Adrenal gland (tissue), 12 donors: ENCODE data around the gene PRM1. TPM values are rescaled to one million over a fixed set of nuclear protein-coding genes. Genes with fewer than 3 reads are reported as not detected.

Experiments
- DNase-seq, 7 donors: peaks; one replicate each; pipeline ENCODE4 v3.0.0-alpha.2; 2019 to 2020
- H3K27ac ChIP-seq, 5 donors: fragments of 200-600 bp; sonication (generic) in 4 of 5; 1 replicate in 3 of 5; 2 replicates in 2 of 5; pipeline versions ENCODE4 v1.5.1 to v1.8.0; 2016 to 2020; ENCODE audit warnings: mild to moderate bottlenecking in 1 of 5
- H3K27me3 ChIP-seq: fragments of 200-600 bp; 2 replicates; pipeline ENCODE4 v1.8.0; 2021
- H3K36me3 ChIP-seq, 2 donors: fragments of 200-600 bp; replicated peaks in 1 of 2; 1 replicate in 1 of 2; 2 replicates in 1 of 2; pipeline versions ENCODE4 v1.5.1 to v1.8.0; 2018 to 2022
- H3K4me1 ChIP-seq, 2 donors: fragments of 200-600 bp; replicated peaks in 1 of 2; 1 replicate in 1 of 2; 2 replicates in 1 of 2; pipeline versions ENCODE4 v1.5.1 to v1.8.0; 2018 to 2021
- H3K4me3 ChIP-seq, 4 donors: fragments of 200-600 bp; sonication (generic) in 3 of 4; one replicate each; pipeline ENCODE4 v1.5.1; 2016 to 2018
- H3K9me3 ChIP-seq, 3 donors: fragments of 200-600 bp; sonication (generic) in 1 of 3; replicated peaks in 1 of 3; 1 replicate in 2 of 3; 2 replicates in 1 of 3; pipeline versions ENCODE4 v1.5.1 to v1.8.0; 2016 to 2021
- POLR2A ChIP-seq, 2 donors: fragments of 450-650 bp; IDR thresholded peaks; one replicate each; pipeline ENCODE4 v1.6.1; 2017; ENCODE audit warnings: antibody characterized with exemption in 2 of 2, mild to moderate bottlenecking in 2 of 2, moderate library complexity in 1 of 2
- WGBS, 4 donors: extraction: QIAGEN DNeasy Blood & Tissue Kit in 2 of 4; methylation state at CpG; one replicate each; pipeline versions ENCODE4 v1.1.5 to v1.1.7; 2013 to 2017; 5-methylcytosine and 5-hydroxymethylcytosine counted together
- intact Hi-C, 2 donors: fragments of 100-400 bp; cut with DNase I; formaldehyde crosslinking; loops; one replicate each; pipeline versions ENCODE4 v1.14.1 to v1.15.0; 2022 to 2023
- polyA plus RNA-seq, 3 donors: library from polyadenylated mRNA; stranded (reverse); fragments of 200-250 nt in 2 of 3; fragments of 350-450 nt in 1 of 3; fragmentation: Illumina TruSeq in 1 of 3; extraction: RNeasy Lipid Tissue Mini Kit (QIAGEN cat#74804) in 1 of 3; gene quantifications; one replicate each; pipeline ENCODE4 v1.2.3, GENCODE V29; 2013 to 2014
- total RNA-seq, 9 donors: library from RNA; depleted of rRNA in 4 of 9; stranded (reverse); fragments of >200 nt in 4 of 9; fragments of 120-200 nt in 1 of 9; fragmentation: NEBNext Ultra II Directional in 1 of 9; extraction: Animal tissue kit (Norgen Biotek cat#: 25700) in 1 of 9; gene quantifications; one replicate each; pipeline versions ENCODE4 v1.1.0 to v1.2.4, GENCODE V29; 2013 to 2023
- TF ChIP-seq, protein P1 (sequence below), 6 experiments: fragments of 450-650 bp in 4 of 6; fragments of 200-600 bp in 2 of 6; sonication (generic) in 1 of 6; IDR thresholded peaks; 1 replicate in 5 of 6; 2 replicates in 1 of 6; pipeline versions ENCODE4 v1.5.1 to v1.8.0; 2016 to 2021; ENCODE audit warnings: antibody characterized with exemption in 6 of 6, mild to moderate bottlenecking in 2 of 6, moderate library complexity in 1 of 6
- donor health status: healthy with polysubstance abuse.
- donor health status: Bipolar disorder and iron deficiency.
- donor health status: DM: yes; HTN: yes; CAD: no.
- donor health status: DM: no; HTN: no; CAD: no.
- donor health status: DM: no; HTN: no; CAD: no.
- donor health status: DM: yes; HTN: yes; CAD: no.

PRM1 gene
- total and polyA plus RNA-seq, 12 donors, result not detected

DNA sequence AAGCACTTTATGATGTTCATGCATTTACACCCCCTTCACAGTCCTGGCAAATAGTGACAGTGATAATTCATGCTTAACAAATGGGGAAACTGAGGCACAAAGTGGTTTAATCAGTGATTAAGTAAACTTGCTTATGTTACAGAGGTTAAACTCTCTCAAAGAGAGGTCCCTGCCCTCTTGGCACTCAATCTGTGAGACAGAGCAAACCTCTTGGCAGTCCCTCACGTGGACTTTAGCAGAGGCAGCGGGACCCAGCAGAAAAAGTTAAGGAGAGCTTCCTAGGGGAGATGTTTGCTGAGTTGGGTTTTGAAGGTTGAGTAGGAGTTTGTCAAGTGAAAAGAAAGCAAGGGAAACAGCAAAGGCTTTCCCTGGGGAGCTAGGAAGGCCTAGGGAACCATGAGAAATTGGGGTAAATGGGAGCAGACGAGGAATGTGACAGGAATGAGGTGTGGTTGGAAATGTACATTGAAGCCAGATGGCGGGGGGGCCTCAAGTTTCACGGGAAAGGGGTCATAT, 35.9 kb downstream of the PRM1 start:
- Histone ChIP-seq H3K4me3 (no peak overlapping the region), H3K4me1 (no peaks in the 10 kb centered on the region), H3K27ac (no peak overlapping the region), H3K27me3 (no peaks in the 10 kb centered on the region), H3K9me3 (no peaks in the 10 kb centered on the region), H3K36me3 (no peaks in the 10 kb centered on the region)
- intact Hi-C loops, result loop anchor here in 1 of 2 donors (10.0 kb wide), 2 partner anchors 50 to 80 kb away; no protein-coding TSS in a partner anchor
- WGBS, 4 donors, result 87 to 93% (median 89%) methylated on average over 5 of the region's 5 CpGs
- TF ChIP-seq, protein P1, sequence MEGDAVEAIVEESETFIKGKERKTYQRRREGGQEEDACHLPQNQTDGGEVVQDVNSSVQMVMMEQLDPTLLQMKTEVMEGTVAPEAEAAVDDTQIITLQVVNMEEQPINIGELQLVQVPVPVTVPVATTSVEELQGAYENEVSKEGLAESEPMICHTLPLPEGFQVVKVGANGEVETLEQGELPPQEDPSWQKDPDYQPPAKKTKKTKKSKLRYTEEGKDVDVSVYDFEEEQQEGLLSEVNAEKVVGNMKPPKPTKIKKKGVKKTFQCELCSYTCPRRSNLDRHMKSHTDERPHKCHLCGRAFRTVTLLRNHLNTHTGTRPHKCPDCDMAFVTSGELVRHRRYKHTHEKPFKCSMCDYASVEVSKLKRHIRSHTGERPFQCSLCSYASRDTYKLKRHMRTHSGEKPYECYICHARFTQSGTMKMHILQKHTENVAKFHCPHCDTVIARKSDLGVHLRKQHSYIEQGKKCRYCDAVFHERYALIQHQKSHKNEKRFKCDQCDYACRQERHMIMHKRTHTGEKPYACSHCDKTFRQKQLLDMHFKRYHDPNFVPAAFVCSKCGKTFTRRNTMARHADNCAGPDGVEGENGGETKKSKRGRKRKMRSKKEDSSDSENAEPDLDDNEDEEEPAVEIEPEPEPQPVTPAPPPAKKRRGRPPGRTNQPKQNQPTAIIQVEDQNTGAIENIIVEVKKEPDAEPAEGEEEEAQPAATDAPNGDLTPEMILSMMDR (IDR thresholded peaks at IDR 0.05), result no peak
- TF ChIP-seq POLR2A (IDR thresholded peaks at IDR 0.05), result no peak
- no peak for DNase-seq

DNA sequence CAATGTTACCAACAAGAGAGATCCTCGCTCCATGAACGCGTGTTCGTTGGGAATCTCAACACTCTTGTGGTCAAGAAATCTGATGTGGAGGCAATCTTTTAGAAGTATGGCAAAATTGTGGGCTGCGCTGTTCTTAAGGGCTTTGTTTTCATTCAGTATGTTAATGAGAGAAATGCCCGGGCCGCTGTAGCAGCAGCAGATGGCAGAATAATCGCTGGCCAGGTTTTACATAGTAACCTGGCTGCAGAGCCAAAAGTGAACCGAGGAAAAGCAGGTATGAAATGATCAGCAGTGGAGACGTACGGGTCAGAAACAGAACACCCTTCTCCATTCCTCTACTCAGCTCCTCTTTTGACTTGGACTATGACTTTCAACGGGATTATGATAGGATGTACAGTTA, 38.5 kb downstream of the PRM1 start:
- DNase-seq, result no peak
- Histone ChIP-seq H3K9me3 (no peaks in the 10 kb centered on the region), H3K27ac (no peak overlapping the region), H3K36me3 (no peaks in the 10 kb centered on the region), H3K27me3 (no peaks in the 10 kb centered on the region), H3K4me3 (no peak overlapping the region), H3K4me1 (no peaks in the 10 kb centered on the region)
- TF ChIP-seq, protein P1 (IDR thresholded peaks at IDR 0.05), result no peak
- TF ChIP-seq POLR2A (IDR thresholded peaks at IDR 0.05), result no peak
- intact Hi-C loops, result loop anchor here in 1 of 2 donors (10.0 kb wide), 2 partner anchors 52 to 78 kb away; no protein-coding TSS in a partner anchor
- 84 to 86% (median 85%) methylated on average over 12 of the region's 12 CpGs for WGBS, 4 donors

GRCh38 chr16:11241480-11242204, 39.5 kb downstream of the PRM1 start:
- H3K27me3 ChIP-seq, result no peaks in the 10 kb centered on the region
- no peaks in the 10 kb centered on the region for H3K9me3 ChIP-seq
- no peaks in the 10 kb centered on the region for H3K36me3 ChIP-seq
- intact Hi-C loops, result loop anchor here in 1 of 2 donors (10.0 kb wide), 2 partner anchors 53 to 77 kb away; no protein-coding TSS in a partner anchor
- TF ChIP-seq, protein P1 (IDR thresholded peaks at IDR 0.05), result no peak
- no peak for TF ChIP-seq POLR2A (IDR thresholded peaks at IDR 0.05)
- WGBS, 4 donors, result 91 to 97% (median 95%) methylated on average over 5 of the region's 5 CpGs
- no peak overlapping the region for H3K4me3 ChIP-seq
- H3K27ac ChIP-seq, result no peak overlapping the region
- H3K4me1 ChIP-seq, result no peaks in the 10 kb centered on the region
- no peak for DNase-seq

GRCh38 chr16:11240636-11241473, 40.3 kb downstream of the PRM1 start:
- Histone ChIP-seq H3K4me3 (no peak overlapping the region), H3K27ac (no peak overlapping the region), H3K4me1 (no peaks in the 10 kb centered on the region), H3K9me3 (no peaks in the 10 kb centered on the region), H3K36me3 (no peaks in the 10 kb centered on the region), H3K27me3 (no peaks in the 10 kb centered on the region)
- TF ChIP-seq, protein P1 (IDR thresholded peaks at IDR 0.05), result no peak
- no peak for TF ChIP-seq POLR2A (IDR thresholded peaks at IDR 0.05)
- WGBS, 4 donors, result 75 to 84% (median 79%) methylated on average over 9 to 10 of the region's 10 CpGs
- intact Hi-C loops, result loop anchor here in 1 of 2 donors (10.0 kb wide), 2 partner anchors 54 to 76 kb away; no protein-coding TSS in a partner anchor
- DNase-seq, result no peak
